A673 (cell line): ENCODE results near the gene PNLDC1.

ENCODE experiments used
- CTCF ChIP-seq: fragments of 300-800, 200-600 bp; sonication (generic); conservative IDR thresholded peaks from 2 replicates; pipeline ENCODE4 v1.5.1; 2017; ENCODE audit warnings: low read depth, mild to moderate bottlenecking, antibody characterized with exemption, low read length, moderate library complexity, mixed read lengths
- EZH2 ChIP-seq: fragments of 200-600 bp; sonication (generic); IDR thresholded peaks from 2 replicates; pipeline ENCODE4 v1.6.1; 2017; ENCODE audit warnings: borderline replicate concordance, low read depth, mild to moderate bottlenecking, mixed read lengths, antibody characterized with exemption, low read length; ENCODE audit not compliant: poor library complexity, severe bottlenecking

DNA sequence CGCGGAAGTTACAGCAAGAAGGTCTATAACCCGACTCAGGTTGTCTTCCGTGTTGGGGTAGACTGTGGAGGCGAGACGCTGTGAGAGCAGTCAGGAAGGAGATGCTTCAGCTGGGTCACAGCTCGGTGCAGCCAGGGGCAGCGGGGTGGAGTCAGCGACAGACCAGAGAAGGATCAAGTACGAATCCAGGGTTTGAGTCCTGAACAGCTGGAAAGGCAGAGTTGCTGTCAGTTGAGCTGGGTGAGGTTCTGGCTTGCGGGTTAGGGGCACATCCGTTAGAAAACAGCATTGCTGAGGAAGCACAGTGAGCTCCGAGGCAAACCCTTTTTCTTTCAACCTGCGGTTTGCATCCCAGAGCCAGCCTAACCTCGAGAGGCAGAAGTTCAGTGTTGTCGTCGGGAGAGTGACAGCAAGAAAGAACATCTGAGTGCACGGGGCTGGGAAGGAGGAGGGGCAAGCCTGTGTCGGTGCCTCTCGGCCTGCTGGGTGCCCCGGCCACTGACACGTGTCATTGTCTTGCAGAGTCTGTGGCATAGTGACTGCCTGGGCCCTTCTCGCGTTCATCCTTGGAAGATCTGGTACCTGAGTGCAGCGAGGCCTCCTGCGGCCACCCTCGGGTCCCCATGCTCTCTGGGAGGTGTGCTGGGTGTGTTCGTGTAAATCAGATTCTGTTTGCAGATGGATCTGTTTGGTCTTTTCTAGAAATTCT is 20.0 kb downstream of the PNLDC1 start:
- TF ChIP-seq CTCF (no peak), EZH2 (no peak)
